ENCODE measurements around the gene TBC1D19. TPM values are rescaled to one million over a fixed set of nuclear protein-coding genes. Genes with fewer than 3 reads are reported as not detected.

Gene TBC1D19
- total RNA-seq, 5 donors from 2014 or later (not counting 1 experiment from before 2014, with no cell fraction given), result 6.8 to 11.6 (median 9.4) TPM

- Mint-ChIP-seq H3K4me3 (no peak overlapping the region), H3K27me3 (peaks cover 5 to 25% of the 10 kb centered on the region in 2 donors)
Observed at GRCh38 chr4:26566133-26566532, 17.8 kb upstream of the TBC1D19 start.

GRCh38 chr4:26568446-26568994 is 15.4 kb upstream of the TBC1D19 start:
- ATAC-seq (replicated peaks in 1 of 4), result no peak

More at GRCh38 chr4:26566133-26566532, 17.8 kb upstream of the TBC1D19 start:
- Histone ChIP-seq H3K27me3 (replicated peaks in 1 of 2; ENCODE audit: control insufficient read depth in 2 of 2, extremely low read depth in 1 of 2, insufficient read depth in 2 of 2, low read length in 1 of 2) (peaks cover 0 to 5% of the 10 kb centered on the region in 2 experiments), H3K4me1 (ENCODE audit: control insufficient read depth in 1 of 2, extremely low read depth in 1 of 2, insufficient read depth in 2 of 2, low read length in 2 of 2) (no peaks in the 10 kb centered on the region), H3K4me3 (ENCODE audit: control insufficient read depth in 1 of 2, extremely low read depth in 1 of 2, low read length in 1 of 2) (no peak overlapping the region), H3K27ac (ENCODE audit: low read length) (no peak overlapping the region), H3K36me3 (ENCODE audit: control insufficient read depth in 2 of 2, extremely low read depth in 1 of 2, insufficient read depth in 1 of 2, low read length in 1 of 2) (no peaks in the 10 kb centered on the region), H3K9me3 (no peaks in the 10 kb centered on the region)
- Mint-ChIP-seq H3K36me3 (no peaks in the 10 kb centered on the region), H3K27ac (no peak overlapping the region), H3K9me3 (no peaks in the 10 kb centered on the region), H3K4me1 (no peaks in the 10 kb centered on the region)
- ChIA-PET POLR2A (interaction anchor here in 1 of 2 donors (0.7 kb wide), 1 partner anchor 1885 kb away, joined by 3 read pairs; no protein-coding TSS in a partner anchor), CTCF (interaction anchor here in 1 of 2 donors (0.9 kb wide), 1 partner anchor 431 kb away, joined by 3 read pairs; no protein-coding TSS in a partner anchor)
- no peak for ATAC-seq (replicated peaks in 1 of 4)
- no peak for DNase-seq

GRCh38 chr4:26570596-26570995 is 13.3 kb upstream of the TBC1D19 start:
- Histone ChIP-seq H3K4me1 (ENCODE audit: control insufficient read depth in 1 of 2, extremely low read depth in 1 of 2, insufficient read depth in 2 of 2, low read length in 2 of 2) (no peaks in the 10 kb centered on the region), H3K36me3 (ENCODE audit: control insufficient read depth in 2 of 2, extremely low read depth in 1 of 2, insufficient read depth in 1 of 2, low read length in 1 of 2) (no peaks in the 10 kb centered on the region), H3K4me3 (ENCODE audit: control insufficient read depth in 1 of 2, extremely low read depth in 1 of 2, low read length in 1 of 2) (no peak overlapping the region), H3K27ac (ENCODE audit: low read length) (no peak overlapping the region), H3K9me3 (no peaks in the 10 kb centered on the region), H3K27me3 (replicated peaks in 1 of 2; ENCODE audit: control insufficient read depth in 2 of 2, extremely low read depth in 1 of 2, insufficient read depth in 2 of 2, low read length in 1 of 2) (peaks cover 0 to under 1% of the 10 kb centered on the region in 2 experiments)
- Mint-ChIP-seq H3K9me3 (no peaks in the 10 kb centered on the region), H3K36me3 (no peaks in the 10 kb centered on the region), H3K27ac (no peak overlapping the region), H3K4me1 (no peaks in the 10 kb centered on the region), H3K4me3 (no peak overlapping the region), H3K27me3 (peaks cover 2 to 6% of the 10 kb centered on the region in 2 donors)
- ChIA-PET CTCF (no interaction called here), POLR2A (interaction anchor here in 1 of 2 donors (1.2 kb wide), 1 partner anchor 14 kb away, joined by 3 read pairs; the partner anchor contains the start of gene TBC1D19)
- ATAC-seq (replicated peaks in 1 of 4), result no peak
- no peak for DNase-seq
- no CpG with 5 or more reads among the region's 3 CpGs for WGBS (ENCODE audit: insufficient coverage)

More at GRCh38 chr4:26568446-26568994, 15.4 kb upstream of the TBC1D19 start:
- Histone ChIP-seq H3K4me1 (ENCODE audit: control insufficient read depth in 1 of 2, extremely low read depth in 1 of 2, insufficient read depth in 2 of 2, low read length in 2 of 2) (no peaks in the 10 kb centered on the region), H3K9me3 (no peaks in the 10 kb centered on the region), H3K27ac (ENCODE audit: low read length) (no peak overlapping the region), H3K4me3 (ENCODE audit: control insufficient read depth in 1 of 2, extremely low read depth in 1 of 2, low read length in 1 of 2) (no peak overlapping the region), H3K36me3 (ENCODE audit: control insufficient read depth in 2 of 2, extremely low read depth in 1 of 2, insufficient read depth in 1 of 2, low read length in 1 of 2) (no peaks in the 10 kb centered on the region), H3K27me3 (replicated peaks in 1 of 2; ENCODE audit: control insufficient read depth in 2 of 2, extremely low read depth in 1 of 2, insufficient read depth in 2 of 2, low read length in 1 of 2) (peaks cover 0 to 5% of the 10 kb centered on the region in 2 experiments)
- DNase-seq, result no peak
- Mint-ChIP-seq H3K27ac (no peak overlapping the region), H3K4me1 (no peaks in the 10 kb centered on the region), H3K9me3 (no peaks in the 10 kb centered on the region), H3K4me3 (no peak overlapping the region), H3K27me3 (peaks cover 5 to 19% of the 10 kb centered on the region in 2 donors), H3K36me3 (no peaks in the 10 kb centered on the region)
- ChIA-PET POLR2A (interaction anchor here in 1 of 2 donors (0.6 kb wide), 1 partner anchor 15 kb away, joined by 3 read pairs; the partner anchor contains the start of gene TBC1D19), CTCF (interaction anchor here in 1 of 2 donors (0.7 kb wide), 2 partner anchors 73 to 110 kb away, joined by 3 read pairs; no protein-coding TSS in a partner anchor)
- no CpG with 5 or more reads among the region's 3 CpGs for WGBS (ENCODE audit: insufficient coverage)

GRCh38 chr4:26573389-26573794 is 10.5 kb upstream of the TBC1D19 start:
- ChIA-PET CTCF (no interaction called here), POLR2A (interaction anchor here in 1 of 2 donors (0.6 kb wide), 1 partner anchor 362 kb away, joined by 5 read pairs; no protein-coding TSS in a partner anchor)
- ATAC-seq (replicated peaks in 1 of 4), result no peak
- Histone ChIP-seq H3K27ac (ENCODE audit: low read length) (no peak overlapping the region), H3K4me1 (ENCODE audit: control insufficient read depth in 1 of 2, extremely low read depth in 1 of 2, insufficient read depth in 2 of 2, low read length in 2 of 2) (no peaks in the 10 kb centered on the region), H3K4me3 (ENCODE audit: control insufficient read depth in 1 of 2, extremely low read depth in 1 of 2, low read length in 1 of 2) (no peak overlapping the region), H3K9me3 (no peaks in the 10 kb centered on the region), H3K36me3 (ENCODE audit: control insufficient read depth in 2 of 2, extremely low read depth in 1 of 2, insufficient read depth in 1 of 2, low read length in 1 of 2) (no peaks in the 10 kb centered on the region), H3K27me3 (replicated peaks in 1 of 2; ENCODE audit: control insufficient read depth in 2 of 2, extremely low read depth in 1 of 2, insufficient read depth in 2 of 2, low read length in 1 of 2) (peaks cover 0 to 3% of the 10 kb centered on the region in 2 experiments)
- Mint-ChIP-seq H3K9me3 (no peaks in the 10 kb centered on the region), H3K4me1 (no peaks in the 10 kb centered on the region), H3K27me3 (peaks cover 12 to 21% of the 10 kb centered on the region in 2 donors), H3K36me3 (no peaks in the 10 kb centered on the region), H3K27ac (no peak overlapping the region), H3K4me3 (no peak overlapping the region)
- no CpG with 5 or more reads among the region's 1 CpG for WGBS (ENCODE audit: insufficient coverage)
- no peak for DNase-seq

DNA sequence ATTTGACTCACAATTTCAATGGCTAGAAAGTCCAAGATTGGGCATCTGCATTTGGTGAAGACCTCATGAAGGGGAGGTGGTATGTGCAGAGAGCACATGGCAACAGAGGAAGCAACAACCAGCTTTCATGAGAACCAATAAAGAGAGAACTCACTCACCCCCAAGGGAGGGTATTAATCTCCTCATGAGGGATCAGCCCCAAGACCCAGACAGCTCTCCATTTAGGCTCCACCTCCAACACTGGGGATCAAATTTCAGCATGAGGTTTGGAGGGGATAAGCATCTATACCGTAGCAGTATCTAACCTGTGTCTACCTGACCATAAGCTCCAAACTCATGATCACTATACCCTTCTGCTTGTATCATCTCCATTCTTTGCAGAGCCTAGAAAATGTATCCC is 9.3 kb upstream of the TBC1D19 start:
- WGBS (ENCODE audit: insufficient coverage), result no CpG with 5 or more reads among the region's 1 CpG
- ATAC-seq (replicated peaks in 1 of 4) (no peak), DNase-seq (no peak)
- Histone ChIP-seq H3K27me3 (replicated peaks in 1 of 2; ENCODE audit: control insufficient read depth in 2 of 2, extremely low read depth in 1 of 2, insufficient read depth in 2 of 2, low read length in 1 of 2) (peaks cover 0 to 3% of the 10 kb centered on the region in 2 experiments), H3K36me3 (ENCODE audit: control insufficient read depth in 2 of 2, extremely low read depth in 1 of 2, insufficient read depth in 1 of 2, low read length in 1 of 2) (no peaks in the 10 kb centered on the region), H3K9me3 (no peaks in the 10 kb centered on the region), H3K4me3 (ENCODE audit: control insufficient read depth in 1 of 2, extremely low read depth in 1 of 2, low read length in 1 of 2) (no peak overlapping the region), H3K27ac (ENCODE audit: low read length) (no peak overlapping the region), H3K4me1 (ENCODE audit: control insufficient read depth in 1 of 2, extremely low read depth in 1 of 2, insufficient read depth in 2 of 2, low read length in 2 of 2) (no peaks in the 10 kb centered on the region)
- ChIA-PET CTCF (interaction anchor here in 1 of 2 donors (0.6 kb wide), 1 partner anchor 1147 kb away, joined by 4 read pairs; no protein-coding TSS in a partner anchor), POLR2A (interaction anchor here in 1 of 2 donors (0.6 kb wide), 1 partner anchor 392 kb away, joined by 5 read pairs; no protein-coding TSS in a partner anchor)
- H3K4me3 Mint-ChIP-seq, result no peak overlapping the region
- no peak overlapping the region for H3K27ac Mint-ChIP-seq
- H3K9me3 Mint-ChIP-seq, result no peaks in the 10 kb centered on the region
- H3K27me3 Mint-ChIP-seq, result peaks cover 13 to 20% of the 10 kb centered on the region in 2 donors
- no peaks in the 10 kb centered on the region for H3K36me3 Mint-ChIP-seq
- H3K4me1 Mint-ChIP-seq, result no peaks in the 10 kb centered on the region

DNA sequence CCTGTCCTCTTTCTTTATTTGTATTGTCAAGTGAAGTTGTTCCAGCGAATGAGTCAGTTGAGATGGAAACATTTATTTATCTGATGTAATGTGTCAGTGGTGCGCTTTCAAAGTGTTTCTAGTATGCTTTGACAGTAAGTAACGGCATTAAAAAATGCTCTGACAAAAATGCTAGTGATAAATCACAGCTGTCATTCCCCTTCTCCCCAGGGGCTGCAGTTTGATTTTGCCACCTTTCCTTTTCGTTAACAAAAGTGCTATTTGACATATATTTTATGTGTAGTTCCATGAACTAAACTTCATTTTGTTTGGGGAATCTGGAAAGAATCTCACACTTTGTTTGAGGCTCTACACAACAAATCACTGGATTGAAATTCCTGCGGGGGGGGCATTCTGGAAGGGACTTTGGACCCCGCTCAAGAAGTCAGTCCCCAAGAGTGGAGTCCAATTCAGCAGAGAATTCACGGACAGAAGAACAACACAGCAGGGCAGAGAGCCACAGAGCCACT is 7.6 kb upstream of the TBC1D19 start:
- H3K27ac ChIP-seq (ENCODE audit: low read length), result no peak overlapping the region
- no peak overlapping the region for H3K4me3 Mint-ChIP-seq

More for the DNA sequence above, 7.6 kb upstream of the TBC1D19 start:
- Histone ChIP-seq H3K4me1 (ENCODE audit: control insufficient read depth in 1 of 2, extremely low read depth in 1 of 2, insufficient read depth in 2 of 2, low read length in 2 of 2) (no peaks in the 10 kb centered on the region), H3K27me3 (replicated peaks in 1 of 2; ENCODE audit: control insufficient read depth in 2 of 2, extremely low read depth in 1 of 2, insufficient read depth in 2 of 2, low read length in 1 of 2) (peaks cover 0 to 3% of the 10 kb centered on the region in 2 experiments), H3K4me3 (ENCODE audit: control insufficient read depth in 1 of 2, extremely low read depth in 1 of 2, low read length in 1 of 2) (no peak overlapping the region), H3K36me3 (ENCODE audit: control insufficient read depth in 2 of 2, extremely low read depth in 1 of 2, insufficient read depth in 1 of 2, low read length in 1 of 2) (no peaks in the 10 kb centered on the region), H3K9me3 (no peaks in the 10 kb centered on the region)
- Mint-ChIP-seq H3K27me3 (peaks cover 17 to 19% of the 10 kb centered on the region in 2 donors), H3K27ac (no peak overlapping the region), H3K4me1 (no peaks in the 10 kb centered on the region), H3K36me3 (no peaks in the 10 kb centered on the region), H3K9me3 (no peaks in the 10 kb centered on the region)
- ChIA-PET CTCF (no interaction called here), POLR2A (no interaction called here)
- ATAC-seq (replicated peaks in 1 of 4) (no peak), DNase-seq (no peak)
- WGBS (ENCODE audit: insufficient coverage), result 100% methylated on average over 2 of the region's 7 CpGs

Measured in T-cell (primary cell).